HEK293 (cell line): ENCODE data around the gene HMGN1.

Experiments
- CTCF ChIA-PET: fragments of 350-600 bp; formaldehyde crosslinking; extraction: SDS; loops from one replicate; lab custom pipeline; 2021; ENCODE audit warnings: antibody characterized with exemption; lab: Yijun Ruan, JAX
- POLR2A ChIA-PET: fragments of 300-600 bp; formaldehyde crosslinking; extraction: SDS; loops from one replicate; lab custom pipeline; 2020; ENCODE audit warnings: antibody characterized with exemption, inconsistent platforms; lab: Yijun Ruan, JAX
- H3K27ac ChIP-seq: fragments of 200-500 bp; sonication (Bioruptor generic); 2 replicates; pipeline ENCODE4 v1.5.1; 2014; ENCODE audit warnings: low read depth, low read length, control low read depth, inconsistent platforms; ENCODE audit errors: extremely low read depth
- H3K36me3 ChIP-seq, 2 experiments: fragments of 200-500 bp in 1 of 2; sonication (Bioruptor generic) in 1 of 2; 1 replicate in 1 of 2; 2 replicates in 1 of 2; pipeline ENCODE4 v1.5.1; 2014 to 2017; ENCODE audit warnings: inconsistent platforms in 2 of 2, low read length in 2 of 2; ENCODE audit not compliant: control insufficient read depth in 2 of 2, insufficient read depth in 1 of 2
- H3K4me1 ChIP-seq: fragments of 200-500 bp; sonication (Bioruptor generic); 2 replicates; pipeline ENCODE4 v1.5.1; 2014; ENCODE audit warnings: mild to moderate bottlenecking, low read length, inconsistent platforms; ENCODE audit not compliant: control insufficient read depth, insufficient read depth
- H3K4me3 ChIP-seq: 2 replicates; pipeline ENCODE4 v1.5.1; 2011; ENCODE audit warnings: low read depth, mild to moderate bottlenecking, control low read depth, low read length, moderate library complexity
- H3K9me3 ChIP-seq: fragments of 200-500 bp; sonication (Bioruptor generic); 2 replicates; pipeline ENCODE4 v1.5.1; 2014; ENCODE audit warnings: low read depth, low read length, inconsistent platforms; ENCODE audit not compliant: control insufficient read depth, insufficient read depth
- KLF9 ChIP-seq: fragments of 450-650 bp; formaldehyde crosslinking; IDR thresholded peaks from 2 replicates; pipeline ENCODE4 v1.5.1; 2016; ENCODE audit warnings: missing biosample characterization, missing genetic modification characterization, low read depth
- SP3 ChIP-seq: fragments of 450-650 bp; formaldehyde crosslinking; IDR thresholded peaks from 2 replicates; pipeline ENCODE4 v1.5.1; 2016; ENCODE audit warnings: missing biosample characterization, missing genetic modification characterization
- ZBTB20 ChIP-seq: fragments of 450-650 bp; formaldehyde crosslinking; IDR thresholded peaks from 2 replicates; pipeline ENCODE4 v1.5.1; 2016; ENCODE audit warnings: missing biosample characterization, missing genetic modification characterization
- ZBTB48 ChIP-seq: fragments of 450-650 bp; formaldehyde crosslinking; IDR thresholded peaks from 2 replicates; pipeline ENCODE4 v1.5.1; 2016; ENCODE audit warnings: missing biosample characterization, missing genetic modification characterization
- ZBTB7A ChIP-seq: fragments of 450-650 bp; formaldehyde crosslinking; IDR thresholded peaks from 2 replicates; pipeline ENCODE4 v1.5.1; 2016; ENCODE audit warnings: low read depth, missing biosample characterization, missing genetic modification characterization
- ZFP37 ChIP-seq: fragments of 450-650 bp; formaldehyde crosslinking; IDR thresholded peaks from 2 replicates; pipeline ENCODE4 v1.5.1; 2016; ENCODE audit warnings: missing biosample characterization, missing genetic modification characterization
- ZNF140 ChIP-seq: fragments of 450-650 bp; formaldehyde crosslinking; IDR thresholded peaks from 2 replicates; pipeline ENCODE4 v1.5.1; 2016; ENCODE audit warnings: missing biosample characterization, missing genetic modification characterization
- ZNF341 ChIP-seq: fragments of 450-650 bp; formaldehyde crosslinking; IDR thresholded peaks from 2 replicates; pipeline ENCODE4; 2016; ENCODE audit warnings: low read depth, missing biosample characterization, missing genetic modification characterization
- ZNF366 ChIP-seq: fragments of 450-650 bp; formaldehyde crosslinking; conservative IDR thresholded peaks from 2 replicates; pipeline ENCODE4 v1.5.1; 2016; ENCODE audit warnings: missing biosample characterization, missing genetic modification characterization
- ZNF426 ChIP-seq: fragments of 450-650 bp; formaldehyde crosslinking; IDR thresholded peaks from 2 replicates; pipeline ENCODE4 v1.5.1; 2017; ENCODE audit warnings: missing biosample characterization, missing genetic modification characterization, mild to moderate bottlenecking, inconsistent platforms, moderate library complexity
- ZNF433 ChIP-seq: fragments of 450-650 bp; formaldehyde crosslinking; IDR thresholded peaks from 2 replicates; pipeline ENCODE4 v1.5.1; 2016; ENCODE audit warnings: missing biosample characterization, missing genetic modification characterization, low read depth
- ZNF501 ChIP-seq: fragments of 450-650 bp; formaldehyde crosslinking; IDR thresholded peaks from 2 replicates; pipeline ENCODE4 v1.5.1; 2016; ENCODE audit warnings: missing biosample characterization, missing genetic modification characterization
- ZNF521 ChIP-seq: fragments of 450-650 bp; formaldehyde crosslinking; IDR thresholded peaks from 2 replicates; pipeline ENCODE4 v1.5.1; 2017; ENCODE audit warnings: missing biosample characterization, mild to moderate bottlenecking, missing genetic modification characterization
- ZNF555 ChIP-seq: fragments of 450-650 bp; formaldehyde crosslinking; conservative IDR thresholded peaks from 2 replicates; pipeline ENCODE4 v1.5.1; 2017; ENCODE audit warnings: missing biosample characterization, mild to moderate bottlenecking, missing genetic modification characterization, inconsistent platforms
- ZNF571 ChIP-seq: fragments of 450-650 bp; formaldehyde crosslinking; IDR thresholded peaks from 2 replicates; pipeline ENCODE4 v1.5.0; 2017; ENCODE audit warnings: missing biosample characterization, missing genetic modification characterization
- ZNF600 ChIP-seq: fragments of 450-650 bp; formaldehyde crosslinking; IDR thresholded peaks from 2 replicates; pipeline ENCODE4 v1.5.1; 2016; ENCODE audit warnings: missing biosample characterization, missing genetic modification characterization
- ZNF701 ChIP-seq: fragments of 450-650 bp; formaldehyde crosslinking; IDR thresholded peaks from 2 replicates; pipeline ENCODE4 v1.5.1; 2016; ENCODE audit warnings: missing biosample characterization, missing genetic modification characterization
- ZNF707 ChIP-seq: fragments of 450-650 bp; formaldehyde crosslinking; IDR thresholded peaks from 2 replicates; pipeline ENCODE4 v1.5.1; 2016; ENCODE audit warnings: missing biosample characterization, missing genetic modification characterization
- TF ChIP-seq, protein P1 (sequence below): fragments of 450-650 bp; formaldehyde crosslinking; optimal IDR thresholded peaks from 2 replicates; pipeline ENCODE3; 2016; ENCODE audit warnings: missing biosample characterization, mild to moderate bottlenecking, missing genetic modification characterization
- TF ChIP-seq, protein P2 (sequence below): fragments of 450-650 bp; formaldehyde crosslinking; IDR thresholded peaks from 2 replicates; pipeline ENCODE4 v1.5.1; 2016; ENCODE audit warnings: missing biosample characterization, missing genetic modification characterization
- TF ChIP-seq, protein P3 (sequence below): fragments of 450-650 bp; IDR thresholded peaks from 2 replicates; pipeline ENCODE4 v1.5.1; 2018; ENCODE audit warnings: missing biosample characterization, missing genetic modification characterization
- TF ChIP-seq, protein P4 (sequence below): fragments of 450-650 bp; formaldehyde crosslinking; IDR thresholded peaks from 2 replicates; pipeline ENCODE4 v1.5.1; 2017; ENCODE audit warnings: missing biosample characterization, missing genetic modification characterization
- TF ChIP-seq, protein P5 (sequence below): fragments of 450-650 bp; formaldehyde crosslinking; conservative IDR thresholded peaks from 2 replicates; pipeline ENCODE4 v1.5.1; 2016; ENCODE audit warnings: low read depth, missing biosample characterization, missing genetic modification characterization
- TF ChIP-seq, protein P6 (sequence below): IDR thresholded peaks from 2 replicates; pipeline ENCODE4 v1.6.1; 2011; ENCODE audit warnings: mild to moderate bottlenecking, low read depth, low read length, borderline replicate concordance

HMGN1 gene

DNA sequence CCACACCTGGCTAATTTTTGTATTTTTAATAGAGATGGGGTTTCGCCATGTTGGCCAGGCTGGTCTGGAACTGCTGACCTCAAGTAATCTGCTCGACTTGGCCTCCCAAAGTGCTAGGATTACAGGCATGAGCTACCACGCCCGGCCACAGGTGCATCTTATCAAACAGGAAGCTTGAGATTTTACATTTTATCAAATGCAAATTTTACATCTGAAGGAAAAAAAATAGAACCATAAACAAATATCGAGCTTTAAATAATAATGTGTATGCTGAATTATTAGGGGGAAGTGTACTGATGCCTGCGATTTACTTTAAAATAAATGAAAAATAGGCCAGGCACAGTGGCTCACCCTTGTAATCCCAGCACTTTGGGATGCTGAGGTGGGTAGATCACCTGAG lies 18.9 kb downstream of the HMGN1 start:
- no peaks in the 10 kb centered on the region for H3K36me3 ChIP-seq
- TF ChIP-seq, protein P1, sequence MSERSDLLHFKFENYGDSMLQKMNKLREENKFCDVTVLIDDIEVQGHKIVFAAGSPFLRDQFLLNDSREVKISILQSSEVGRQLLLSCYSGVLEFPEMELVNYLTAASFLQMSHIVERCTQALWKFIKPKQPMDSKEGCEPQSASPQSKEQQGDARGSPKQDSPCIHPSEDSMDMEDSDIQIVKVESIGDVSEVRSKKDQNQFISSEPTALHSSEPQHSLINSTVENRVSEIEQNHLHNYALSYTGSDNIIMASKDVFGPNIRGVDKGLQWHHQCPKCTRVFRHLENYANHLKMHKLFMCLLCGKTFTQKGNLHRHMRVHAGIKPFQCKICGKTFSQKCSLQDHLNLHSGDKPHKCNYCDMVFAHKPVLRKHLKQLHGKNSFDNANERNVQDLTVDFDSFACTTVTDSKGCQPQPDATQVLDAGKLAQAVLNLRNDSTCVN (tag by site-specific recombination), result no peak
- TF ChIP-seq ZBTB48 (tag by site-specific recombination), result no peak
- no peak for TF ChIP-seq ZNF600 (tag by site-specific recombination)
- no peak for TF ChIP-seq ZBTB20 (tag by site-specific recombination)
- TF ChIP-seq ZNF555 (tag by site-specific recombination), result no peak
- TF ChIP-seq, protein P2, sequence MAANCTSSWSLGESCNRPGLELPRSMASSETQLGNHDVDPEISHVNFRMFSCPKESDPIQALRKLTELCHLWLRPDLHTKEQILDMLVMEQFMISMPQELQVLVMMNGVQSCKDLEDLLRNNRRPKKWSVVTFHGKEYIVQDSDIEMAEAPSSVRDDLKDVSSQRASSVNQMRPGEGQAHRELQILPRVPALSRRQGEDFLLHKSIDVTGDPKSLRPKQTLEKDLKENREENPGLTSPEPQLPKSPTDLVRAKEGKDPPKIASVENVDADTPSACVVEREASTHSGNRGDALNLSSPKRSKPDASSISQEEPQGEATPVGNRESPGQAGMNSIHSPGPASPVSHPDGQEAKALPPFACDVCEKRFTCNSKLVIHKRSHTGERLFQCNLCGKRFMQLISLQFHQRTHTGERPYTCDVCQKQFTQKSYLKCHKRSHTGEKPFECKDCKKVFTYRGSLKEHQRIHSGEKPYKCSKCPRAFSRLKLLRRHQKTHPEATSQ (tag by site-specific recombination), result no peak
- TF ChIP-seq, protein P3, sequence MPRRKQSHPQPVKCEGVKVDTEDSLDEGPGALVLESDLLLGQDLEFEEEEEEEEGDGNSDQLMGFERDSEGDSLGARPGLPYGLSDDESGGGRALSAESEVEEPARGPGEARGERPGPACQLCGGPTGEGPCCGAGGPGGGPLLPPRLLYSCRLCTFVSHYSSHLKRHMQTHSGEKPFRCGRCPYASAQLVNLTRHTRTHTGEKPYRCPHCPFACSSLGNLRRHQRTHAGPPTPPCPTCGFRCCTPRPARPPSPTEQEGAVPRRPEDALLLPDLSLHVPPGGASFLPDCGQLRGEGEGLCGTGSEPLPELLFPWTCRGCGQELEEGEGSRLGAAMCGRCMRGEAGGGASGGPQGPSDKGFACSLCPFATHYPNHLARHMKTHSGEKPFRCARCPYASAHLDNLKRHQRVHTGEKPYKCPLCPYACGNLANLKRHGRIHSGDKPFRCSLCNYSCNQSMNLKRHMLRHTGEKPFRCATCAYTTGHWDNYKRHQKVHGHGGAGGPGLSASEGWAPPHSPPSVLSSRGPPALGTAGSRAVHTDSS (tag by site-specific recombination), result no peak
- no peak for TF ChIP-seq ZNF501 (tag by site-specific recombination)
- no peak for TF ChIP-seq ZNF701 (tag by site-specific recombination)
- TF ChIP-seq, protein P4, sequence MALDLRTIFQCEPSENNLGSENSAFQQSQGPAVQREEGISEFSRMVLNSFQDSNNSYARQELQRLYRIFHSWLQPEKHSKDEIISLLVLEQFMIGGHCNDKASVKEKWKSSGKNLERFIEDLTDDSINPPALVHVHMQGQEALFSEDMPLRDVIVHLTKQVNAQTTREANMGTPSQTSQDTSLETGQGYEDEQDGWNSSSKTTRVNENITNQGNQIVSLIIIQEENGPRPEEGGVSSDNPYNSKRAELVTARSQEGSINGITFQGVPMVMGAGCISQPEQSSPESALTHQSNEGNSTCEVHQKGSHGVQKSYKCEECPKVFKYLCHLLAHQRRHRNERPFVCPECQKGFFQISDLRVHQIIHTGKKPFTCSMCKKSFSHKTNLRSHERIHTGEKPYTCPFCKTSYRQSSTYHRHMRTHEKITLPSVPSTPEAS, result no peak
- H3K9me3 ChIP-seq, result no peaks in the 10 kb centered on the region
- H3K27ac ChIP-seq, result no peak overlapping the region
- peaks cover 5% of the 10 kb centered on the region; the same call in 1 of the 2 replicates for H3K4me1 ChIP-seq
- CTCF ChIA-PET, result interaction anchor here (0.6 kb wide), 1 partner anchor 16 kb away, joined by 4 read pairs; no protein-coding TSS in a partner anchor
- no peak overlapping the region for H3K4me3 ChIP-seq
- POLR2A ChIA-PET, result interaction anchor here (1.0 to 4.2 kb wide), 3 partner anchors 16 to 58 kb away, joined by 4 to 17 read pairs (median 5); partner anchors contain the start of gene BRWD1

DNA sequence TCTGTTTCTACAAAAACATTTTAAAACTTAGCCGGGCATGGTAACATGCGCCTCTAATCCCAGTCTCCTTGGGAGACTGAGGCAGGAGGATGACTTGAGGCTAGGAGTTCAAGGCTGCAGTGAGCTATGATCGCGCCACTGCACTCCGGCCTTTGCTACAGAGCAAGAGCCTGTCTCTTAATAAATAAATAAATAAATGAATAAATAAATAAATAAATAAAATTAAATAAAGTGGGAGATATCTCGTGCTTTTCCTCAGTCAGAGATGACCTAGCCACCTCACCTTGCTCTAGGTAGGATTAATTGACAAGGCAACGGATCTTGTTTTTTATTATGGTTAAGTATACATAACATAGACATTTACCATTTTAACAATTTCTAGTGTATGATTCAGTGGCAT lies 21.2 kb downstream of the HMGN1 start:
- Histone ChIP-seq H3K9me3 (no peaks in the 10 kb centered on the region), H3K4me1 (peaks cover 5% of the 10 kb centered on the region; the same call in 1 of the 2 replicates), H3K27ac (no peak overlapping the region), H3K4me3 (no peak overlapping the region), H3K36me3 (no peaks in the 10 kb centered on the region)
- ChIA-PET CTCF (interaction anchor here (0.7 kb wide), 1 partner anchor 392 kb away, joined by 4 read pairs; no protein-coding TSS in a partner anchor), POLR2A (no interaction called here)
- TF ChIP-seq ZNF341 (tag by site-specific recombination) (0 out of 2 replicates have a peak, but pooled peaks have one; percentile 8), KLF9 (tag by site-specific recombination) (no peak), ZNF521 (no peak), ZNF571 (tag by site-specific recombination) (no peak), ZNF366 (tag by site-specific recombination) (no peak), ZNF433 (tag by site-specific recombination) (0 out of 2 replicates have a peak, but pooled peaks have one; percentile 25), SP3 (tag by site-specific recombination) (no peak), ZBTB7A (no peak), ZNF426 (tag by site-specific recombination) (peak; percentile 65), ZNF701 (tag by site-specific recombination) (no peak), ZNF707 (tag by site-specific recombination) (no peak), ZNF140 (0 out of 2 replicates have a peak, but pooled peaks have one; percentile 34), ZFP37 (tag by site-specific recombination) (no peak)
- TF ChIP-seq, protein P5, sequence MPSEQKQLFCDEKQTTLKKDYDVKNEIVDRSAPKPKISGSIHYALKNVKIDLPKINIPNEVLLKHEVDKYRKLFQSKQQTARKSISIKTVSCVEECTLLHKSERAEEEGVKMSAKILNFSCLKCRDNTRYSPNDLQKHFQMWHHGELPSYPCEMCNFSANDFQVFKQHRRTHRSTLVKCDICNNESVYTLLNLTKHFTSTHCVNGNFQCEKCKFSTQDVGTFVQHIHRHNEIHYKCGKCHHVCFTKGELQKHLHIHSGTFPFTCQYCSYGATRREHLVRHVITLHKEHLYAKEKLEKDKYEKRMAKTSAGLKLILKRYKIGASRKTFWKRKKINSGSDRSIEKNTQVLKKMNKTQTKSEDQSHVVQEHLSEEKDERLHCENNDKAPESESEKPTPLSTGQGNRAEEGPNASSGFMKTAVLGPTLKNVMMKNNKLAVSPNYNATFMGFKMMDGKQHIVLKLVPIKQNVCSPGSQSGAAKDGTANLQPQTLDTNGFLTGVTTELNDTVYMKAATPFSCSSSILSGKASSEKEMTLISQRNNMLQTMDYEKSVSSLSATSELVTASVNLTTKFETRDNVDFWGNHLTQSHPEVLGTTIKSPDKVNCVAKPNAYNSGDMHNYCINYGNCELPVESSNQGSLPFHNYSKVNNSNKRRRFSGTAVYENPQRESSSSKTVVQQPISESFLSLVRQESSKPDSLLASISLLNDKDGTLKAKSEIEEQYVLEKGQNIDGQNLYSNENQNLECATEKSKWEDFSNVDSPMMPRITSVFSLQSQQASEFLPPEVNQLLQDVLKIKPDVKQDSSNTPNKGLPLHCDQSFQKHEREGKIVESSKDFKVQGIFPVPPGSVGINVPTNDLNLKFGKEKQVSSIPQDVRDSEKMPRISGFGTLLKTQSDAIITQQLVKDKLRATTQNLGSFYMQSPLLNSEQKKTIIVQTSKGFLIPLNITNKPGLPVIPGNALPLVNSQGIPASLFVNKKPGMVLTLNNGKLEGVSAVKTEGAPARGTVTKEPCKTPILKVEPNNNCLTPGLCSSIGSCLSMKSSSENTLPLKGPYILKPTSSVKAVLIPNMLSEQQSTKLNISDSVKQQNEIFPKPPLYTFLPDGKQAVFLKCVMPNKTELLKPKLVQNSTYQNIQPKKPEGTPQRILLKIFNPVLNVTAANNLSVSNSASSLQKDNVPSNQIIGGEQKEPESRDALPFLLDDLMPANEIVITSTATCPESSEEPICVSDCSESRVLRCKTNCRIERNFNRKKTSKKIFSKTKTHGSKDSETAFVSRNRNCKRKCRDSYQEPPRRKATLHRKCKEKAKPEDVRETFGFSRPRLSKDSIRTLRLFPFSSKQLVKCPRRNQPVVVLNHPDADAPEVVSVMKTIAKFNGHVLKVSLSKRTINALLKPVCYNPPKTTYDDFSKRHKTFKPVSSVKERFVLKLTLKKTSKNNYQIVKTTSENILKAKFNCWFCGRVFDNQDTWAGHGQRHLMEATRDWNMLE, result peak; percentile 80
- TF ChIP-seq, protein P6, sequence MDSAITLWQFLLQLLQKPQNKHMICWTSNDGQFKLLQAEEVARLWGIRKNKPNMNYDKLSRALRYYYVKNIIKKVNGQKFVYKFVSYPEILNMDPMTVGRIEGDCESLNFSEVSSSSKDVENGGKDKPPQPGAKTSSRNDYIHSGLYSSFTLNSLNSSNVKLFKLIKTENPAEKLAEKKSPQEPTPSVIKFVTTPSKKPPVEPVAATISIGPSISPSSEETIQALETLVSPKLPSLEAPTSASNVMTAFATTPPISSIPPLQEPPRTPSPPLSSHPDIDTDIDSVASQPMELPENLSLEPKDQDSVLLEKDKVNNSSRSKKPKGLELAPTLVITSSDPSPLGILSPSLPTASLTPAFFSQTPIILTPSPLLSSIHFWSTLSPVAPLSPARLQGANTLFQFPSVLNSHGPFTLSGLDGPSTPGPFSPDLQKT, result no peak
